Kidney epithelial cell (primary cell): ENCODE measurements around the gene P2RY13. TPM values are rescaled to one million over a fixed set of nuclear protein-coding genes. Genes with fewer than 3 reads are reported as not detected.

ENCODE experiments used
- DNase-seq: peaks from one replicate; pipeline ENCODE4 v3.0.0-alpha.2; 2010; ENCODE audit warnings: low read depth
- H3K27me3 ChIP-seq: 2 replicates; pipeline ENCODE4 v1.6.0; 2011; ENCODE audit warnings: low read length; ENCODE audit not compliant: control insufficient read depth, insufficient read depth
- H3K36me3 ChIP-seq: 2 replicates; pipeline ENCODE4 v1.5.1; 2011; ENCODE audit warnings: low read length; ENCODE audit not compliant: control insufficient read depth, insufficient read depth
- H3K4me3 ChIP-seq: 2 replicates; pipeline ENCODE4 v1.5.1; 2011; ENCODE audit warnings: low read depth, mild to moderate bottlenecking, control low read depth, low read length
- CTCF ChIP-seq: IDR thresholded peaks from 2 replicates; pipeline ENCODE4 v1.5.1; 2011; ENCODE audit warnings: mild to moderate bottlenecking, moderate library complexity, low read length, control low read depth, inconsistent platforms; ENCODE audit not compliant: insufficient read depth, poor library complexity, severe bottlenecking
- total RNA-seq: library from RNA; depleted of rRNA; stranded (reverse); fragments of >200 nt; gene quantifications from 2 replicates; pipeline ENCODE4 v1.2.3, GENCODE V29; 2015

P2RY13 gene
- total RNA-seq, 1 donor from 2014 or later = 0.13 TPM

- H3K4me3 ChIP-seq = no peak overlapping the region
- no peaks in the 10 kb centered on the region for H3K36me3 ChIP-seq
- H3K27me3 ChIP-seq = no peaks in the 10 kb centered on the region
- TF ChIP-seq CTCF = no peak
- no peak for DNase-seq
Observed at GRCh38 chr3:151366993-151367392, 37.6 kb upstream of the P2RY13 start.

- Histone ChIP-seq H3K27me3 (no peaks in the 10 kb centered on the region), H3K4me3 (no peak overlapping the region), H3K36me3 (no peaks in the 10 kb centered on the region)
- TF ChIP-seq CTCF = no peak
- no peak for DNase-seq
Observed at GRCh38 chr3:151362751-151363174, 33.4 kb upstream of the P2RY13 start.

- no peak overlapping the region for H3K4me3 ChIP-seq
- DNase-seq = no peak
- H3K36me3 ChIP-seq = no peaks in the 10 kb centered on the region
- no peaks in the 10 kb centered on the region for H3K27me3 ChIP-seq
- TF ChIP-seq CTCF = no peak
Observed at GRCh38 chr3:151357463-151357850, 28.1 kb upstream of the P2RY13 start.

GRCh38 chr3:151356794-151357462 lies 27.6 kb upstream of the P2RY13 start:
- no peak for DNase-seq

GRCh38 chr3:151351648-151352047 lies 22.3 kb upstream of the P2RY13 start:
- DNase-seq = no peak
- Histone ChIP-seq H3K27me3 (no peaks in the 10 kb centered on the region), H3K36me3 (no peaks in the 10 kb centered on the region), H3K4me3 (no peak overlapping the region)
- no peak for TF ChIP-seq CTCF

More at GRCh38 chr3:151356794-151357462, 27.6 kb upstream of the P2RY13 start:
- Histone ChIP-seq H3K36me3 (no peaks in the 10 kb centered on the region), H3K27me3 (no peaks in the 10 kb centered on the region), H3K4me3 (no peak overlapping the region)
- TF ChIP-seq CTCF = no peak

- Histone ChIP-seq H3K27me3 (no peaks in the 10 kb centered on the region), H3K36me3 (no peaks in the 10 kb centered on the region), H3K4me3 (no peak overlapping the region)
- TF ChIP-seq CTCF = no peak
- no peak for DNase-seq
Observed at GRCh38 chr3:151351219-151351618, 21.9 kb upstream of the P2RY13 start.
